ENCODE data around the gene DQX1.

- no peak for TF ChIP-seq POLR2A (IDR thresholded peaks at IDR 0.05)
- TF ChIP-seq CTCF (IDR thresholded peaks at IDR 0.05), result no peak
Observed at GRCh38 chr2:74556831-74557370, 30.9 kb upstream of the DQX1 start.
